GM06990 (cell line): Measurements from ENCODE around the gene PKHD1.

Experiments
- DNase-seq: peaks from one replicate; pipeline ENCODE4 v3.0.0-alpha.2; 2011; ENCODE audit not compliant: insufficient read length; ENCODE audit errors: extremely low read depth
- H3K27me3 ChIP-seq: replicated peaks from 2 replicates; pipeline ENCODE4 v1.6.0; 2011; ENCODE audit warnings: low read length; ENCODE audit not compliant: control insufficient read depth, insufficient read depth
- H3K36me3 ChIP-seq: 2 replicates; pipeline ENCODE4 v1.5.1; 2011; ENCODE audit warnings: low read length; ENCODE audit not compliant: control insufficient read depth, insufficient read depth
- H3K4me3 ChIP-seq: replicated peaks from 2 replicates; pipeline ENCODE4 v1.5.1; 2011; ENCODE audit warnings: low read depth, mild to moderate bottlenecking, control low read depth, low read length
- TF ChIP-seq, protein P1 (sequence below): IDR thresholded peaks from 2 replicates; pipeline ENCODE4 v1.5.1; 2011; ENCODE audit warnings: low read length, control low read depth, mild to moderate bottlenecking, inconsistent platforms; ENCODE audit not compliant: insufficient read depth, poor library complexity, severe bottlenecking

The PKHD1 gene

DNA sequence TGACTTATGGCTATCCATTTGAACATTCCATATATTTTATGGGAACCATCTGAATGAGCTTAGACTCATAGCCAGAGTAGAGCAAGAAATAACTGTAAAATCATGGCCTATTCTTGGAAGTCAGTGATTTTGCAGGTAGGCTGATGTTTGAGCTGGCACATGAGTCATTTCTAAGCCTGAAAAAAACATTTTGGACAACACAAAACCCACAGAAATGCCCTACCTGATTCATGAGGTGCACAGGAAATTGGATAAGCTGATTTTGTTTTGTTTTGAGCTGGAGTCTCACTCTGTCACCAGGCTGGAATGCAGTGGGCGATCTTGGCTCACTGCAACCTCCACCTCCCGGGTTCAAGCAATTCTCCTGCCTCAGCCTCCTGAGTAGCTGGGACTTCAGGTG is 443.0 kb downstream of the PKHD1 start:
- Histone ChIP-seq H3K4me3 (no peak overlapping the region), H3K36me3 (no peaks in the 10 kb centered on the region), H3K27me3 (no peaks in the 10 kb centered on the region)
- TF ChIP-seq, protein P1, sequence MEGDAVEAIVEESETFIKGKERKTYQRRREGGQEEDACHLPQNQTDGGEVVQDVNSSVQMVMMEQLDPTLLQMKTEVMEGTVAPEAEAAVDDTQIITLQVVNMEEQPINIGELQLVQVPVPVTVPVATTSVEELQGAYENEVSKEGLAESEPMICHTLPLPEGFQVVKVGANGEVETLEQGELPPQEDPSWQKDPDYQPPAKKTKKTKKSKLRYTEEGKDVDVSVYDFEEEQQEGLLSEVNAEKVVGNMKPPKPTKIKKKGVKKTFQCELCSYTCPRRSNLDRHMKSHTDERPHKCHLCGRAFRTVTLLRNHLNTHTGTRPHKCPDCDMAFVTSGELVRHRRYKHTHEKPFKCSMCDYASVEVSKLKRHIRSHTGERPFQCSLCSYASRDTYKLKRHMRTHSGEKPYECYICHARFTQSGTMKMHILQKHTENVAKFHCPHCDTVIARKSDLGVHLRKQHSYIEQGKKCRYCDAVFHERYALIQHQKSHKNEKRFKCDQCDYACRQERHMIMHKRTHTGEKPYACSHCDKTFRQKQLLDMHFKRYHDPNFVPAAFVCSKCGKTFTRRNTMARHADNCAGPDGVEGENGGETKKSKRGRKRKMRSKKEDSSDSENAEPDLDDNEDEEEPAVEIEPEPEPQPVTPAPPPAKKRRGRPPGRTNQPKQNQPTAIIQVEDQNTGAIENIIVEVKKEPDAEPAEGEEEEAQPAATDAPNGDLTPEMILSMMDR = no peak
- DNase-seq = peak; percentile 2

DNA sequence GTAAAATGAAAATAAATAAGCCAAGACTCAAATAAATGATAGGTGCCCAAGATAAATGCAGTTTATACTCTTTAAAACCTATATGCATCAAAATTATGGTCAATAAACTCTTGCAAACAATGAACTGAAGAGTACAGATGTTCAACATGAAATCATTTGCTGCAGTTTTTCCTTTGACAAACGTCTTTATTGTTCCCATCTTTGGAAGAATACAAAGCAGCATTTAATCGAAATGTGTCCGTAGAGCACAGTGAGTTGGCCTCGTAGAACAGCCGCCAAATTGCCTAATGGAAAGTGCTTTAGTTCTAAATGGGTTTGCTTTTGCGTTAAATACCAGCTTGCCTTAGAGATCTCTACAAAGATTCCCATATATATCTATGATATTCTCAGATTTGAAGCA is 447.4 kb downstream of the PKHD1 start:
- no peak overlapping the region for H3K4me3 ChIP-seq
- no peak for DNase-seq
- TF ChIP-seq, protein P1 = no peak
- H3K27me3 ChIP-seq = no peaks in the 10 kb centered on the region
- H3K36me3 ChIP-seq = no peaks in the 10 kb centered on the region

DNA sequence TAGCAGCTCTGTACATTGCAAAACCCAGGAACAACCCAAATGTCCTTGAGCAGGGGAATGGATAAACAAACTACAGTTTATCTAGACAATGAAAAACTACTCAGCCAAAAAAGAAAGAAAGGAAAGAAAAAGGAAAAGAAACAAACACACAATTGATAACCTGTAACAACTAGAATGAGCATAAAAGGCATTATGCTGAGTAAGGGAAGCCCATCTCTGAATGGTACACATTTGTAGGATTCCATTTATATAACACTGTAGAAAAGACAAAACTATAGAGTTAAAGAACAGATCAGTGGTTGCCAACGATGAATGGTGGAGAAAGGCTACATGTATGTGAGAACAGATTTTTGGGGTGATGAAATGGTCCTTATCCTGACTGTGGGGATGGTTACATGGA is 454.0 kb downstream of the PKHD1 start:
- Histone ChIP-seq H3K27me3 (no peaks in the 10 kb centered on the region), H3K36me3 (no peaks in the 10 kb centered on the region), H3K4me3 (no peak overlapping the region)
- DNase-seq = no peak
- TF ChIP-seq, protein P1 = no peak

DNA sequence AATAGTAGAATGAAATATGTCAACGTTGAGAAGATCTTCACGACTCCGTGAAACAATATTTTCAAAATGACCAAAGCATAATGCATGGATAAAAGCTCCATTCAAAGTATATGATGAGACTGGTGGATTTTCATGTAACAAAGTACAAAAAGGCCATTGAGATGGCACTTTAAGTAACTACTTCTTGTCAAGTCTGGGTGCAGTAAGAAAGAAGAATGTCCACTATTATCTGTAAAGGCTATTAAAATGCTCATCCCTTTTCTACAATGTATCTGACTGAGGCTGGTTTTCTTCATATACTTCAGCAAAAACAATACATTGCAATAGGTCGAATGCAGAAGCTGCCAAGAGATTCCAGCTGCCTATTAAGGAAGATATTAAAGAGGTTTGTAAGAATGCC is 457.4 kb downstream of the PKHD1 start:
- Histone ChIP-seq H3K36me3 (no peaks in the 10 kb centered on the region), H3K4me3 (no peak overlapping the region), H3K27me3 (no peaks in the 10 kb centered on the region)
- no peak for DNase-seq
- TF ChIP-seq, protein P1 = no peak

DNA sequence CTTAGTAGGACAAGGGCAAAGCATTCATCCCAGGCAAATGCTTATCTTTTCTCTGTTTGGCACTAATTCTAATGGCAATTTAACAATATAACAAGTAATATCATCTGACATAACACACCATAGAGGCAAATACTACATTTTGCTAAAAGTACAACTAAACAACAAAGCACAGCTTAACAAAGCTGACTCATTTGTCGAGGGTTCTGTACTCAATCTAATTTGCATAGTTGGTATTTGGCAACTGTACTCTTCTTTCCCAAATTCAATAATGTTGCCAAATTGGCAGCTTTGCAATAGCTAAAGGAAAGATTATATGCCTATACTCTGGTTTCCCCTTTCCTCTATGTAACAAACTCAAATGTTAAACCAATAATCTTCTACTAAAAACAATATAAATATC is 461.0 kb downstream of the PKHD1 start:
- H3K36me3 ChIP-seq = no peaks in the 10 kb centered on the region
- DNase-seq = no peak
- H3K27me3 ChIP-seq = no peaks in the 10 kb centered on the region
- TF ChIP-seq, protein P1 = no peak
- no peak overlapping the region for H3K4me3 ChIP-seq

DNA sequence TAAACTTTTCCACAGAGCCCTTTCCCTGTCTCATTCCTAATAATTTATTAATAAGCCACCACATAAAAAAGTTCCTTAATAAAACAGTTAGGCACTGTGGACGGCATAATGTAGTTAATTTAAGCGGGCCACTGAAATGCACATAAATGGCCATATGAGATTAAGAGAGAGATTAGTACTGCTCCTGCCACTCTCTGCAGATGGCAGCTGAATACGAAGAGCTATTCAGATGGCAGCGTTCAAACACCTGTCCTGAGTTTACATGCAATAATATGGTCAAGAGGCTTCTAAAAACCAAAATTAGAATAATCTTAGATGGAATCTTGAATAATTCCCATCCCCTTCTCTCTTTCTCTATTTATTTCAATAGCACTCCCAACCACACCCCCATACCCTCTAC is 461.8 kb downstream of the PKHD1 start:
- H3K36me3 ChIP-seq = no peaks in the 10 kb centered on the region
- no peaks in the 10 kb centered on the region for H3K27me3 ChIP-seq
- TF ChIP-seq, protein P1 = no peak
- no peak overlapping the region for H3K4me3 ChIP-seq
- DNase-seq = no peak
